ENCODE measurements around the gene ABCA3.
A peak's percentile ranks its signal among the peaks of the same experiment; 100 is the strongest.
"Not testable (repeated sequence)": the region's sequence is repeated elsewhere in the genome, so short reads cannot be mapped to it uniquely, and the experiment has no call there.

Gene ABCA3

DNA sequence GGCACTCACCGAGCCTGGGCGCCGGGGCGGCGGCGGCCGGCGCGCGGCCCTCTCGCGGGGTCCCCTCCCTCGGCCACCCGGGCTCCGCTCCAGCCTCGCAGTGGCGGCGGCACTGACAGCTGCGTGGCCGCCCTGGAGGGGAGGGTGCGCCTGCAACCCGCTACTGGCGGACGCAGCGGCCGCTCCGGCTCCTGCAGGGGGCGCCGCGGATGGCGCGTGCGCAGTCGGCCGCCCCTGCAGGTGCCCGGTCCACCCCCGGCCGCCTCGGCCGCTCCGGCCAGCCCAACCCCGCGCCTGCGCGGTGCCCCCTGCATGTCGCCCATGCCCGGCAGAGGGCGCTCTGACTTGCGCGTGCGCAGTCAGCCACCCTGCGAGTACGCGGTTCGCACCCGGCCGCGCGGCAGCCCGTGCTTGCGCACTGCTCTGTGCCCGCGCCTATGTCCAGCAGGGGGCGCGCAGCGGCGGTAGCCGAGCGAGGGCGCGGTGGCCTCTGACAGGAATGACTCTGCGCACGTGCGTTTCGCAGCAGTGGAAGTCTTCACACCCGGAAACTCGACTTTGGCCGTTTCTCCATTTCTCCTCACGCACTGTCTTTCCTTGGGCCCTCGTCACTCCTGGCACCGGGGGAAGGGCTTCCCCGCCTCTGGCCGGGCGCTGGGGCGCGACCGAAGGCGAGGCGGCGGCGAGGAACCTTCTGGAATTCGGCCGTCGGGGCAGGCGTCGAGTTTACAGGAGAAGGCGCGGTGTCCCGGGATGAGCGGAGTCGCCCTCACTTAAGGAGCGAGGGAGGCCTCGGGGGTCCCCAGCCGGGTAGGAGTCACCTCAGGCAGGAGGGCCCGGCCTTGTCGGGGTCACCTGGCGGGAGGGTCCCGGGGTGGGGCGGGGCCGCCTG is at the start of gene ABCA3:
TSS of gene ABCA3 (minus strand) at position 165 of the 892 bp plus-strand sequence. CDS start 14,262 bp downstream, outside the sequence.
- DNase-seq, result peak; percentile 91 to 95

DNA sequence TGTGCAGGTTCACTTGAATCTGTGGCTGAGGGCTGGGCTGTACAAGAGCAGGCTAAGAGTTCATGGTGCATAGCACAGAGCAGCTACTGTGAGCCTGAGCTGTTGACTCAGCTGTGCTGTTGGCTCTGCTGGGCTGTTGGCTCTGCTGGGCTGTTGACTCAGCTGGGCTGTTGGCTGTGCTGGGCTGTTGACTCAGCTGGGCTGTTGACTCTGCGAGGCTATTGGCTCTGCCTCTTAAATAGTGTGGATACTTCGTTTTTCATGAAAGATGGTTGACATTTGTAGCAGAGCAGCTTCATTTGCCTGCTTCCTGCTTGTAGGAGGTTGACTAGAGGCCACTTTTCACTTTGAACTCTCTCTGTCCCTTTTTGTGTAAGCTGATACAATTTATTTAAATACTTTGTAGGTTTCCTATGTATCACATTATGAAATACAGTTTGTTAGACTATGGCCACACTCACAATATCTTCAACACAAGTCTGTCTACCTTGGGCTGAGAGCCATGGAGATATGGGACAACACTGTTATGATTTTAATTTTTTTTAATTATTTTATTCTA is 48.4 kb upstream of the ABCA3 start:
- no peak for DNase-seq

DNA sequence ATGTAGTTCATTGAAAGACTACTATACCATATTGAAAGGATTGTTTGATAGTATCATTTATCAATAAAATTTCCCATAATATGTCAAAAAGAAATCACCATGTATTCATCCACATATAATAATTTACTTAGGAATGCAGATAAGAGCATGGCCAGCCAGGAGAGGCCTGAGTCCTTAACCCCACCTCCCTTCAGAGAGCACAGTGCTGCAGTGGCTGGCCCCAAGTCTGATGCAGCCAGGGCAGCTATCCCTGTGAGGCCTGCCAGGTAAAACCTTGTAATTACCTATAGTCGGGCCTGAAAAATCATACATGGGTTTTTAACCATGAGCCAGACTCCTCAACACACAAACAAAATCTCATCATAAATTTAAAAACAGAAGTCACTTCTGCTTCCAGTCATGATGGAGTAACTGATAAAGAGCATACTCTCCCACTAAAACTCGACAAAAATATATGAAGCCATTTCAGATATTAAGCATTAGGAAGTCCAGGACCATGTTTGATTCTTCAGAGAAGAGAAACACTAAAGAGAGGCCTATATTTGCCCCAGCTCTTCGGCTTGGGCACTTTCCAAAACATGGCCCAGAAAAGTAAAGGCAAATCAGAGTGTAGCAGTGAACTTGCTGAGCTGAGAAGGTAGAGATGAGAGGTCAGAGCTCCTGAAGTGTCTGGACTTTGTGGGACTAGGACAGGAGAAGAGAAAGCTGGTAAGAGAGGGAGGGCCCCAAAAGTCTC is 47.8 kb upstream of the ABCA3 start:
- no peak for DNase-seq

DNA sequence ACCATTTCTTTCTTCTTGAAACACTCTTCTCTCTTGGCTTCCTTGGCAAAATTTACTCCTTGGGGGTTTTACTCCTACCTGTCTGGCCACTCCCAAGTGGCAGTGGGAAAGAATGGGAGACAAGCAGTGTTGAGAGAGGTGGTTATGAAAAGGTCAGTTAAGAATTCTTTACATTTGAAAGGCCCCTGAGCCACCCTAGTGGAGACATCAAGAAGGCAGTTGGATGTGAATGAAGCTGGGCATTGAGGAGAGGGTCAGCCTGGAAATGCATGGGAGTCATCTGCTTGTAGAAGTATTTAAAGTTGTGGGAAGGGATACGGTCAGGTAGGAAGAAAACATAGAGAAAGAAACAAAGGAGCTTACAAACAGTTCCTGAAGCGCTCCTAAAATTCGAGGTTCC is 46.5 kb upstream of the ABCA3 start:
- DNase-seq, result no peak

DNA sequence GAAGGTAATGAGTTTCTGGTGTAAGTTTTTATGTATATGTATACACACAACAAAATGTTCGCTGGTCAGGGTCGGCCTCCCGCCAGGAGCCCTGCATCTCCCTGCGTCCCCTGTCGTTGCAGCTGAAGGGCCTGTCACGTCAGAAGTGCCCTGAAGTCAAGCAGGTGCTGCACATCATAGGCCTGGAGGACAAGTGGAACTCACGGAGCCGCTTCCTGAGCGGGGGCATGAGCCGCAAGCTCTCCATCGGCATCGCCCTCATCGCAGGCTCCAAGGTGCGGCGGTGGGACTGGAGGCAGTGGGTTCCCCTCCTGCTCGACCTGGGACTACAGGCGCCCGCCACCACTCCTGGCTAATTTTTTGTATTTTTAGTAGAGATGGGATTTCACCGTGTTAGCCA is 45.5 kb upstream of the ABCA3 start:
- DNase-seq, result not testable (repeated sequence)

DNA sequence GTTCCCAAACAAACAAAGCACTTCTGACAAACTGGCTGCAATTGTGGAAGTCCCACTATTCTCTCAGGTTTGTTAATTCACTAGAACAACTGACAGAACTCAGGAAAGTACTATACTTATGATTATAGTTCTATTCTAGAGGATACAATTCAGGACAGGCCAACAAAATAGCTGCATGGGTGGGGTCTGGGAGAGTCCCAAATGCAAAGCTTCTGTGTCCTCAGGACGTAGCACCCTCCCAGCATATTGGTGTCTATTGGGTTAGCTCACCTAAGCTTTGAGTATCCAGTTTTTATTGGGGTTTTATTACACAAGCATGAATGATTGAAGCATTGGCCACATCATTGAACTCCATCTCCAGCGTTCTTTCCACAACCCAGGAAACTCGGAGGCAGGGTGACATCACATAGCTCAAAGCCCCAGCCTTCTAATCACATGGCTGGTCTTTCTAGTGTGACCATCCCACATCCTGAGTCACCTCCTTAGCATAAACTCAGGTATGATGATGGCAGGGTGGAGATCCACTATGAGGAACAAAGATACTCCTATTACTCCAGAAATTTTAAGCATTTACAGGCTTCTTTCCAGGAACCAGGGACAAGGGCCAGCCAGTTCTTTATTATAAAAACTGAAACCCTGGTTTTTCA is 44.8 kb upstream of the ABCA3 start:
- no peak for DNase-seq

DNA sequence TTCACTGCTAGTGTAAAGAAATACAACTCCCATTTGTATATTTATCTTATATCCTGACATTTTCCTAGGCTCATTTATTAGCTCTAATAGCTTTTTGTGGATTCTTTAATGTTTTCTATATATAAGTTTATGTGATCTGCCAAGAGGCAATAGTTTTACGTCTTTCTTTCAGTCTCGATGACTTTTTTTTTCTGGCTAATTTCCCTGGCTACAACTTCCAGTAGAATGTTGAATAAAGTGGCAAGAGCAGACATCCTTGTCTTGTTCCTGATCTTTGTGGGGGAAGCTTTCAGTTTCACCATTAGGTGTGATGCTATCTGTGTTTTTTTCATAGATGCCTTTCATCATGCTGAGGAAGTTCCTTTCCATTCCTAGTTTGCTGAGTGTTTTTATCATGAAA is 43.9 kb upstream of the ABCA3 start:
- no peak for DNase-seq

DNA sequence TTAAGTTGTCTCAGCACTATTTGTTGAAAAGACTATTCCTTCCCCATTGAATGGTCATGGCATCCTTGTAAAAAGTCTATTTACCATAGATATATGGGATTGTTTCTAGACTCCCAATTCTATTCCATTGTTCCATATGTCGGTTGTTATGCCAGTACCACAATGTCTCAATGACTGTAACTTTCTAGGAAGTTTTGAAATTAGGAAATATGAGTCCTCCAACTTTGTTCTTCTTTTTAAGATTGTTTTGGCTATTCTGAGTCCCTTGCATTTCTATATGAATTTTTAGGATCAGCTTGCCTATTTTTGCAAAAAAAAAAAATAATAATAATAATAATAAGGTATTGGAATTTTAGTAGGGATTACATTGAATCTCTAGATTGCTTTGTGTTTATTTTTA is 43.0 kb upstream of the ABCA3 start:
- DNase-seq, result no peak

DNA sequence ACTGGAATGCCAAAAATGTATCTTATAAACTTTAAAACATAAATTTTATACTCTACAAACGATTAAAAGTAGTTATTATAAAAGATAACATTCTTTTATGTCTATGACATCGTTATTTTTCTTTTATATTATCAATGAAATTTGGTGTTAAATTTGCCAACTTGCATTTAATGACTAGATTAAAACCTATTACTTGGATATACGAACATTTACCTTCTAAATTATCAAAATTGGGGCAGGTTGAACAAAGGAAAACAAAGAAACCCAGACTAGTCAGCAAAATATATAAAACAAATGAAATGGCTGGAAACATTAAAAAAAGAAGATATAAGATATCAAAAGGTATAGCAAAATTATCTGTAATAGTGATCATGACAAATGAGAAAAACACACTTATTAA is 34.1 kb upstream of the ABCA3 start:
- no peak for DNase-seq

DNA sequence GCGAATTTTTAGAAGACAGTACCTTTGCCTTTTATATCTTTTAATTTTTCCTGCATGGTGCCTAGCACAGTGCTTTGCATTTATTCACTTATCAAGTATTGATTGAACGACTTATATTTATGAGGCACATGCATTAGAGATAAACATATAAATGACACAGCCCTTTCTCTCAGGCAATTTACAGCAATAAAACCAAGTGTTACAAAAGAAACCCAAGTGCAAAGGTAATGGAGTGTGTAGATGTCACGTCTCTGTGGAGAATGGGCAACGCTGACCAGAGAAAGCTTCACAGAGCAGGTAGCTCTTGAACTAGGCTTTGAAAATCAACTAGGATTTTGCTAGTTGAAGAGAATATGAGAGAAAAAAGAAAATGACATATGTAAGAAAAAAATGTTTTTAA is 32.6 kb upstream of the ABCA3 start:
- DNase-seq, result no peak

DNA sequence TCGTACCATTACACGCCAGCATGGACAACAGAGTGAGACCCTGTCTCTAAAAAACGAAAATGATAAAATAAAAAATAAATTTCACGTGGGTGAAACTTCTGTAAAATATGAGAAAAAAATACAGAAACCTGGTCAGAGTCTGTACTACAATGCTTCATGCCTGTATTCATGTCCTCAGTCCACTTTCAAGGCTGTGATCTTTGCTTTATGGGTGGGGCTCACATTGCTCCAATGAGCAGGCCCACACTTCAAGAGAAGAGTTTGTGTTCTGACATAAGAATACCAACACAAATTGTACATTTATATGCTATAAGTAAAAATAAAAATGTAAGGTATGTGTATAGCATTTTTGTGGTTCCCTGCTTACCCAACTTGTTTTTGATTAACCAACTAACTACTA is 32.2 kb upstream of the ABCA3 start:
- DNase-seq, result no peak

DNA sequence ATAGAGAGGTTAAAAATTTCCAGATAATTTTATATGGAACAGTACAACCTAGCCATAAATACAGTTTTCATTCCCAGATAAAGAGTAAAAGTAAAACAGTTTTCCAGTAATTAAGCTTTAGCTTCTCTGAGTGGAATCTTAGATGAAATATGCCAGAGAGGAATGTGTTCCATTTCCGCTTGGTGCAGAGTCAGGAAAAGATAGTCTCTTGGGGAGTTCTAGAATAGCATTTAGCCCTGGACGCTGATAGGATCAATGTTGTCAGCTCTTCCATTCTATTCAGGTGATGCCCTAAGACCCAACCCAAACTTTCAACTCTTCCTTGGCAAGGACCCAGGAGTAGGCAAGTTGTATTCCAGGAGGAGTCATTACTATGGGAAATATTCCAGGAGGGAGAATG is 30.9 kb upstream of the ABCA3 start:
- no peak for DNase-seq

DNA sequence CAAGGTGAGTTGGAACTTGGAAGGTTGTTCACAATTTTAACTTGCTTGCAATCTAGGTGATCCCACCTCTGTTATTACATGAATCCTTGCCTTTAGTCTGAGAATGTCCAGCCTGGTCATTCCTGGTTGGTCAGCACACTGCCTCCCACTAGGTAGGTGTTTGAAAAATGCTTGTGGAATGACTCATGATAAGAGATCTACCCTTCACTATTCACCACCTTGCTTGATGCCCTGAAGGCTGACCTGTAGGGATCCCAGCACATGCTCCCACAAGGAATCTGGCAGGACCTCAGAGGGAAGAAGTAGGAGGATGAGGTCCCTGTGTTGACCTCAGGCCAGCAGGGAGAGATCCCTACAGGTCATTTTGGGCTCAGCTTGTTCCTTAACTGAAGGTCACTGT is 30.2 kb upstream of the ABCA3 start:
- no peak for DNase-seq

DNA sequence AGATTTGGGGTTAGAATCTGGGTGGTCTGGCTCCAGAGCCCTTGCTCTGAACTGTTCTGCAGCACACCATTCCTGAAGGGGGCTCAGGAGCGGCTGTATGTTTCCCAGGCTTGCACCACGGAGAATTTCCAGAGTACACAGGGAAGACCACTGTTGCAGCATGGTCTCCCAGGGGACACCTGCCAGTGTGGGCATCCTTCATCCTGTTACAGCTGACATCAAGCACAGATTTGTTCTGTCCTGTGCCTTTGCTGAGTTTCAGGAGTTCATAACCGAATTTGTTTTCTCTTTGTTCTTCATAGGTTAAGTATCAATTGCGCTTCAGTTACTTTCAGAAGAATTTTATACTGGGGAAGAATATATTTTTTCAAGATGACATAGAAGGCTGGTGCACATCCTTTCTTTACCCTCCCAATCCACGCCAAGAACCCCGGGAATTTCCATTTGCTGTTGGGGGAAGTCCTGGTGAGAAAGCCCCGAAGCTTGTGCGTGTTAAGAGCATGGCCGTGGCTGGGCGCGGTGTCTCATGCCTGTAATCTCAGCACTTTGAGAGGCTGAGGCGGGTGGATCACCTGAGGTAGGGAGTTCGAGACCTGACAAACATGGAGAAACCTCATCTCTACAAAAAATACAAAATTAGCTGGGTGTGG is 26.3 kb upstream of the ABCA3 start:
- no peak for DNase-seq

DNA sequence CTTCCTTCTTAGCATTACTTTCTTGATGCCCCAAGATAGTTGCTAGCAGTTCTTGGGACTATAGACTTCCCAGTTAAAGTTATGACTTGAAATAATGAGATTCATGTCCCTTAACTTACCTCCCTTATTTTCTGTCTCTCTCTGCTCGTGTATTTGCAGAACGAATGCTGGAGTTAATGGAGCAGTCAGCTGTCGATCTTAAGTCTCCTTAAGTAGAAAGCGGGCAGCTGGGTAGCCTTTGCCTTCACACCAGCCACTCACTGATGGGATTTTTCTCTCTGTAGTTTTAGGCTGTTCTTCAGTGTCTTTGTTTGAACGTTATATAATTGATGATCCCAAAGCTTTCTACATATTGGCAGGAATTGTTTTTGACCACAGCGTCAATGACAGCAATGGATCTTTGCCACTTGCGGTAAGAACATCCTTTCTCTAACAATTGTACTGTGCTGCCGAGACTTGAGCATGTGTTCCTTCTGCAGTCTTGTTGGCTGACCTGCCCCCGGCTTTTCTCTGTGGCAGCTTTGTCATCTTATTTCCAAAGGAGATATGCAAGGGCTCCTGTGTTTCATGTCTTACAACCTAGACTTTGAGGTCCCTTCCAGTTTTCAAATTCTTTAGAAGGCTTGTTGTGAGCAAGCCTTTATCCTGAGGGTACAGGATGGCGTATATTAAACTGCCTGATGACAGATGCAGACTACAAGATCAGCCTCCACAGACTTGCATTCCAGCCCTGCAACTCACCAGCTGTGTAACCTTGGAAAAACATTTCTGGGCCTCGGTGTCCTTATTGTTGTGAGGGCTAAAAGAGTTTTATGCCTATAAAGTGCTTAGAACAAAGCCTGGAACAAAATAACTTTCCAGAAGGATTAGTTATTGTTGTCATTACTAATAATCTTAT is 25.1 kb upstream of the ABCA3 start:
- no peak for DNase-seq

DNA sequence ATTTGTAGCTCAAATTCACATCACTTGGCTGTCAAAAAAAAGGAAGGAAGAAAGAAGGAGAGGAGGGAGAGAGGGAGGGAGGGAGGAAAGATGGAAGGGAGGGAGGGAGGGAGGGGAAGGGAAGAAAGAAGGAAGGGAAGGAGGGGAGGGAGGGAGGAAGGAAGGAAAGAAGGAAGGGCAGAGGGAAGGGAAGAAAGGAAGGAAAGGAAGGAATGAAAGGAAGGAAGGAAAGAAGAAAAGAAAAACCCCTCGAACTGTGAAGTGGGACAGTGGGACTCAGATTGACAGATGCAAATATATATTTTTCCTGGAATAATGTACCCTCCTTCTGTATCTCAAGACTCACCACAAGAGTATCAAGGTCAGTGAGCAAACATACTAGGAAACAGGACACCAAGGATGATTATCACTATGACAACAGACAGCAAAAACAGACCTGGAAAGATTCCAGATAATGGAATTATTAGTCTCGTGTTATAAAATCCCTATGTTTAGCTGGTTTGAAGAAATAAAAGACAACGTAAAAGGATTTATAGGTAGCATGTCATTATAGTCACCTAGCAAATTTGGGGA is 24.2 kb upstream of the ABCA3 start:
- no peak for DNase-seq

DNA sequence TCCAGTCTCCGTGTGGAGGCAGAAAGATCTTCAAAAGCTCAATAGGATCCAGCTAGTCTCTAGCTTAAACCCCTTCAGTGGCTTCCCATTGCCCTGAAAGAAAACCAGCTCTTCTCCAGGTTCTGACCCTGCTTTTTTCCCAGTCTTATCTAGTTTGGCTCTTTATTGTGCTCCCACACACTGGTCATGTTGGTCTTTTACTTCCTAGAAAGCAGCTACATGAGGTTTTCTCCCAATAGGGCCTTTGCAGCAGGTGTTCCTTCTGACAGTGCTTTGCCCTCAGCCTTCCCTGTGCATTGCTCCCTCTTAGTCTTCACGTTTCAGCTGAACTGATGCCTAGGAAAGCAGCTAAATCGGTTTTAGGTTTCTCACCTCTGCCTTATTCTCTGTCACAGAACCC is 21.7 kb upstream of the ABCA3 start:
- no peak for DNase-seq

DNA sequence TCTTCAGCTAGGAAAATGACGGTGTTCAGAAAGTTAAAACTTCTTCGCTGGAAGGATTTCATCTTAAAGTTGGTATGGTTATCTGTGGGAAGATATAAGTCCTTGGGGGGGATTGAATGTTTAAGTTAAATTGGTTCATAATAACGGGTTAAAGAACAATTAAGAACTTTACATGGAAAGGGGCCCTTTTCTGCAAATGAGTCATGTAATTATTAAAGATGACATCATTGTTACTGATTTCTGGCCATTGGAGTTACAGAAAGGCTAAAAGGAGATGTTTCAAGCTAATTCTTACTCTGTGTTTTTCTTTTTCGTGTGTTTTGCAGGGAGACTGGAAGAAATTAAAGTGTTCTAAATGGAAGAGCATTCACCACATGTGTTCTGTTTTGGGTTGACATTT is 20.6 kb upstream of the ABCA3 start:
- no peak for DNase-seq

DNA sequence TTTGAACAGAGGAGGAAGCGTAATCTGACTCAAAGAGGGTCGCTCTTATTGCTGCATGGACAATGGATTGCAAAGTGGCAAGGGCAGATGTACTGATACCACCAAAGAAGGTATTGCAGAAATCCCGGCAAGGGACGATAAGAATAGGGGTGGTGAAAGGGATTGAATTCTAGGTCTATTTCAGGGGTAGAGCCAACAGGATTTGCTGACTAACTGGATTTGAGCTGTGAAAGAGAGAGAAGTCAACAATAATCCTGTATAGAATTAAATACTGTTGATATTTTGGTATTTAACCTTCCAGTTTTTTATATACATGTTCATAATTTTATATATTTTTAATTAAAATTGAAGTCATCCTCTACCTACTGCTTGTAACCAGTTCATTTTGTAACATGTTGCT is 19.4 kb upstream of the ABCA3 start:
- DNase-seq, result no peak

DNA sequence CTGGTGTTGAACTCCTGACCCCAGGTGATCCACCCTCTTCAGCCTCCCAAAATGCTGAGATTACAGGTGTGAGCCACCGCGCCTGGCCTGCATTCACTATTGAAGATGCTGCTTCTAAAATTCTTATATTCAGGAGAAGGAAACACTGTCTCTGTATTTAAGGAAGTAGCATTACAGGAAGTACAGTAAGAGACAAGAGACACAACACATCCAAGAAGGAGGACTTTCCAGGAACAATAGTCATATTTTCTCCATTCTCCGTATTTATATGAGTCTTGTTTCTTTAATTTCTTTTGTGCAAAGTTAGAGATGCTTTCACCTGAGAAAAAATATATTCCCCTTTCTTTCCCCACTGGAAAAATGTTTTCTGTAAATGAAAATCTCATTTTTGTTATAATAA is 18.3 kb upstream of the ABCA3 start:
- DNase-seq, result peak in 1 of 2 experiments; percentile 2

DNA sequence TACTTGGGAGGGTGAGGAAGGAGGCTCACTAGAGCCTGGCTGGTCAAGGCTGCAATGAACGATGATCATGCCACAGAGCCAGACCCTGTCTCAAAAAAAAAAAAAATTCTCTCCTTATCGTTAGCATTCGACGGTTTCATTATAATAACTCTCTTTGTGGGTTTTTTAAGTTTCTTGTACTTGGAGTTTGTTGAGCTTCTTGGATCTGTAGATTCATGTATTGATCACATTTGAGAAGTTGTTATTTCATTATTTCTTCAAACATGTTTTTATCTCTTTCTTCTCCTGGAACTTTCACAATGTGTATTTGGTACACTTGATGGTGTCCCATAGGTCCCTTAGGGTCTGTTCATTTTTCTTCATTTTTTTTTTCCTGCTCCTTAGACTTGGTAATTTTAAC is 16.8 kb upstream of the ABCA3 start:
- DNase-seq, result no peak

DNA sequence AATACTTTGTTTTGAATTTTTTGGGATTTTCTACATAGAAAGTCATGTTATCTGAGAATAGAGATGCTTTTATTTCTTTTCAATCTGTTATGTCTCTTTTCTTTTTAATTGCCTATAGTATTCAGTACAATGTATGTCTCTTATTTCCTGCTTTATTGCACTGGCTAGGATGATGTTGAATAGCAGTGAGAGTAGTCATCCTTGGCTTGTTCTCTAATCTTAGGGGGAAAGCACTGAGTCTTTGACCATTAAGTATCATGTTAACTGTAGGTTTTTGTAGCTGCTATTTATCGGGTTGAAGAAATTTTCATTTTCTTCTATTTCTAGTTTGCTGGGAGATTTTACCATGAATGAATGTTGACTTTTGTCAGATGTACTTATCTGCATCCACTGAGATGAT is 10.0 kb upstream of the ABCA3 start:
- no peak for DNase-seq
